ENCODE results near the gene LMNTD2.

DNA sequence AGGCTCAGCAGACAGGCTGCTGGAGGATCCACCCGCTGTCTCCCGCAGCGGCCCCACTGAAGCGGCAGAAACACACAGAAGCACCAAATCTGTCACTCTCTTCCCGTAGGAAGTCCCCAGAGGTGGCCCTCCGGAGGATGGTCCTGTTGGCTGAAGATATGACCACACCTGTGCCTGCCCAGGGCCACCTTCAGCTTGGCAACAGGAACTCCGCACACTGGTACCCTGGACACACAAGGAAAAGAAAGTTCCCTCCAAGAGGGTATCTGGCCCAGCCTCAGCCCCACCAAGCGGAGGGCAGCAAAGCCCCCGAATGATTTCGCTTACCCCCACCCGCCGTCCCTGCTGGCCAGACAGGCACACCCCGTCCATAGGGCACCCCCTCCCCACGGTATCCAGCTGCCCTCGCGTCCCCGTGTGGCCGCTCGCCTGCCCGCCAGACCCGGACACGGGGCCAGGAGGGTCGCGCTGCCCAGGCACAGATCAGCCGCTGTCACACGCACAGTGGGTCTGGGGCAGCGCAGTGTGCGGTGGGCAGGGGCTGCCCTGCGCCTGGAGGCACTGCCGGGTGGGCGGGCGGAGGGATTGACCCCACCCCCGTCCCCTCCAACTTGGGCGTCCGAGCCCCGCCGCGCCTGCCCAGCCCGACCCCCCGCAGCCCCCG is 7.2 kb upstream of the LMNTD2 start:
- TF ChIP-seq CTCF (IDR thresholded peaks at IDR 0.05) = no peak
- no peak for TF ChIP-seq POLR2A (IDR thresholded peaks at IDR 0.05)
